ENCODE measurements around the gene TVP23A.
A peak's percentile ranks its signal among the peaks of the same experiment; 100 is the strongest.
"Not testable (repeated sequence)": the region's sequence is repeated elsewhere in the genome, so short reads cannot be mapped to it uniquely, and the experiment has no call there.

Gene TVP23A

DNA sequence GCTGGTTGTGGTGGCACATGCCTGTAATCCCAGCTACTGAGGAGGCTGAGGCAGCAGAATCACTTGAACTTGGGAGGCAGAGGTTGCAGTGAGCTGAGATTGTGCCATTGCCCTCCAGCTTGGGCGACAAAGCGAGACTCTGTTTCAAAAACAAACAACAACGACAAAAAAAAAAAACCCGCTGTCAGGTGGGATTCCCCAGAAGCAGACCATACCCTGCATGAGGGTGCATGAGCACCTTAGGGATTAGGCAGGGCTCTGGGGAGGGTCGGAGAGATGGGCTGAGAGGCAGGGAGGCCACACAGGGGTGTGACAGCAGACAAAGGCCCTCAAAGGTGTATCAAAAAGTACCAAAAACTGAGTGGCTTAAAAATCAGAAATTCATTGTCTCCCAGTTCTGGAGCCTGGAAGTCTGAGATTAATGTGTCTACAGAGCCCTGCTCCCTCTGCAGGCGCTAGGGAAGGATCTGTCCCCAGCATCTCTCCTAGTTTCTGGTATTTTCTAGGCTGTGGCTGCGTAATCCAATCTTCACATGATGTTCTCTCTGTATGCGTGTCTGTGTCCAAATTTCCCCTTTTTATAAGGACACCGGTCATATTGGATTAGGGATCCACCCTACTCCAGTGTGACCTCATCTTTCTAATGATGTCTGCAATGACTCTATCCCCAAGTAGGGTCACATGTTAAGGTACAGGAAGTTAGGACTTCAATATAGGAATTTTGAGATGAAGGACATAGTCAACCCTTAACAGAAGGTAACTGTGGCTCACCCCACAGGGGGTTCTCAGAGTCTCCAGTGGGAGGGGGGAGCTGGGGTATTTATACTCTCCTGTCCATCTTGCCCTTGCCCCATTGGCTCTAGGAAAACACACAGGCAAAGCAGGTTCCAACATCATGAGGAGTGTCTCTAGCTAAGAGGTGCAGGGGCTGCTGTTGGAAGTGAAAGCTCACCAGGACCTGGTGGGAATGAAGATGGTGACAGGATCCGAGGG lies 13.6 kb upstream of the TVP23A start:
- H3K9me3 ChIP-seq (ENCODE audit: control insufficient read depth, insufficient read depth, low read depth, low read length) = no peaks in the 10 kb centered on the region
- H3K4me1 ChIP-seq (ENCODE audit: control insufficient read depth, insufficient read depth, low read length) = no peaks in the 10 kb centered on the region
- H3K36me3 ChIP-seq (ENCODE audit: control insufficient read depth in 2 of 2, insufficient read depth in 1 of 2, low read length in 2 of 2) = no peaks in the 10 kb centered on the region
- ChIA-PET POLR2A (no interaction called here), CTCF (no interaction called here)
- no peak overlapping the region for H3K4me3 ChIP-seq (ENCODE audit: low read depth, low read length)
- H3K27ac ChIP-seq (ENCODE audit: extremely low read depth, low read depth, low read length) = no peak overlapping the region
- TF ChIP-seq ZNF37A (tag by site-specific recombination; IDR thresholded peaks at IDR 0.05) = peak; percentile 95
- TF ChIP-seq, protein P1, sequence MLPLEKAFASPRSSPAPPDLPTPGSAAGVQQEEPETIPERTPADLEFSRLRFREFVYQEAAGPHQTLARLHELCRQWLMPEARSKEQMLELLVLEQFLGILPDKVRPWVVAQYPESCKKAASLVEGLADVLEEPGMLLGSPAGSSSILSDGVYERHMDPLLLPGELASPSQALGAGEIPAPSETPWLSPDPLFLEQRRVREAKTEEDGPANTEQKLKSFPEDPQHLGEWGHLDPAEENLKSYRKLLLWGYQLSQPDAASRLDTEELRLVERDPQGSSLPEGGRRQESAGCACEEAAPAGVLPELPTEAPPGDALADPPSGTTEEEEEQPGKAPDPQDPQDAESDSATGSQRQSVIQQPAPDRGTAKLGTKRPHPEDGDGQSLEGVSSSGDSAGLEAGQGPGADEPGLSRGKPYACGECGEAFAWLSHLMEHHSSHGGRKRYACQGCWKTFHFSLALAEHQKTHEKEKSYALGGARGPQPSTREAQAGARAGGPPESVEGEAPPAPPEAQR (tag by site-specific recombination; IDR thresholded peaks at IDR 0.05) = no peak

DNA sequence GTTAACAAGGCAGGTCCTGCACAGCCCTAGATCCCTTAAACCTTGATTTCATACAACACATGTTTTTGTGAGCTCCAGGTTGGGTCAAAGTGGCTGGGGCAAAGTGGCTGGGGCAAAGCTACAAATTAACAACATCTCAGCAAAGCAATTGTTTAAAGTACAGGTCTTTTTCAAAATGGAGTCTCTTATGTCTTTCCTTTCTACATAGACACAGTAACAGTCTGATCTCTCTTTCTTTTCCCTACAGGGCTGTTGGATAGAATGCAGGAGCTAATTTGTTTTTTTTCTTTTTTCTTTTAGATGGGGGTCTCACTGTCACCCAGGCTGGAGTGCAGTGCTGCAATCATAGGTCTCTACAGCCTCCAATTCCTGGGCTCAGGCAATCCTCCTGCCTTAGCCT lies 11.6 kb upstream of the TVP23A start:
- POLR2A ChIA-PET; H3K4me1 ChIP-seq (ENCODE audit: control insufficient read depth, insufficient read depth, low read length); CTCF ChIA-PET; H3K9me3 ChIP-seq (ENCODE audit: control insufficient read depth, insufficient read depth, low read depth, low read length); H3K27ac ChIP-seq (ENCODE audit: extremely low read depth, low read depth, low read length); H3K4me3 ChIP-seq (ENCODE audit: low read depth, low read length); H3K36me3 ChIP-seq (ENCODE audit: control insufficient read depth in 2 of 2, insufficient read depth in 1 of 2, low read length in 2 of 2): not testable (repeated sequence)

DNA sequence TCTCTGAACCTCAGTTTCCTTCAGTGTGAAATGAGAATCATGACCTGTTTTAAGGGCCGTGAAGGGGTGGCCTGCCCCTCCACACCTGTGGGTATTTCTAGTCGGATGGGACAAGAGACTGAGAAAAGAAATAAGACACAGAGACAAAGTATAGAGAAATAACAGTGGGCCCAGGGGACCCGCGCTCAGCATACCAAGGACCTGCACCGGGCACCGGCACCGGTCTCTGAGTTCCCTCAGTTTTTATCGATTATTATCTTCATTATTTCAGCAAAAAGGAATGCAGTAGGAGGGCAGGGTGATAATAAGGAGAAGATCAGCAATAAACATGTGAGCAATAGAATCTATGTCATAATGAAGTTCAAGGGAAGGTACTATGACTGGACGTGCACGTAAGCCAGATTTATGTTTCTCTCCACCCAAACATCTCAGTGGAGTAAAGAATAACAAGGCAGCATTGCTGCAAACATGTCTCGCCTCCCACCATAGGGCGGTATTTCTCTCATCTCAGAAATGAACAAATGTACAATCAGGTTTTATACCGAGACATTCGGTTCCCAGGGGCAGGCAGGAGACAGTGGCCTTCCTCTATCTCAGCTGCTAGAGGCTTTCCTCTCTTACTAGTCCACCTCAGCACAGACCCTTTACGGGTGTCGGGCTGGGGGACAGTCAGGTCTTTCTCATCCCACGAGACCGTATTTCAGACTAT lies 10.9 kb upstream of the TVP23A start:
- H3K9me3 ChIP-seq (ENCODE audit: control insufficient read depth, insufficient read depth, low read depth, low read length); POLR2A ChIA-PET; H3K36me3 ChIP-seq (ENCODE audit: control insufficient read depth in 2 of 2, insufficient read depth in 1 of 2, low read length in 2 of 2); H3K4me3 ChIP-seq (ENCODE audit: low read depth, low read length); CTCF ChIA-PET; H3K27ac ChIP-seq (ENCODE audit: extremely low read depth, low read depth, low read length); H3K4me1 ChIP-seq (ENCODE audit: control insufficient read depth, insufficient read depth, low read length): not testable (repeated sequence)

DNA sequence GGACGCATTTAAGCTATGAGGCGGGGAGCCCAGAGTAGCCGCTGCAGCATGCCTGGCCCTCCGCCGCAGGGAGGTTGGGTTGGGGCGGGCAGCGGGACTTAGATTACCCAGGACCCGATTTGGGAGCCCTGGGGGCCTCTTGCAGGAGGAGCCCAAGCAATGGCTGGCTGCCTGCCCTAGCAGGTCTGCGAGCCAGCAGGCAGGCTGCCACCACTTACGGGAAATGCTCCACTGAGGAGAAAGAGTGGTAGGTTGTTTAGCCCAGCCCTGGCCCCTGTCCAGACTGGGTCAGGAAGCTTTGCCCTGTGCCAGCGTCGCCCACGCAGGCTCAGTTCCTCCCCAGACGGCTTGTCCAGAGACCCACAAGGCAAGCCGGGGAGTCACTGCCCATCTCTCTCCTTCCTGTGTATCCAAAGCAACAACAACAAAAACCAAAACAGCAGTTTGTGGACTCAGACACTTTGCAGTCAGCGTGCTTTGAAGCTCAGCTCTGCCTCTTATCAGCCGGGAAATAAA lies 10.3 kb upstream of the TVP23A start:
- no peaks in the 10 kb centered on the region for H3K4me1 ChIP-seq (ENCODE audit: control insufficient read depth, insufficient read depth, low read length)
- no peaks in the 10 kb centered on the region for H3K36me3 ChIP-seq (ENCODE audit: control insufficient read depth in 2 of 2, insufficient read depth in 1 of 2, low read length in 2 of 2)
- no peak overlapping the region for H3K27ac ChIP-seq (ENCODE audit: extremely low read depth, low read depth, low read length)
- POLR2A ChIA-PET = no interaction called here
- H3K9me3 ChIP-seq (ENCODE audit: control insufficient read depth, insufficient read depth, low read depth, low read length) = no peaks in the 10 kb centered on the region
- TF ChIP-seq ZSCAN23 (tag by site-specific recombination; IDR thresholded peaks at IDR 0.05) (no peak), ZNF571 (tag by site-specific recombination; IDR thresholded peaks at IDR 0.05) (no peak), ZNF777 (tag by site-specific recombination; IDR thresholded peaks at IDR 0.05; ENCODE audit: borderline replicate concordance) (no peak), SP7 (tag by site-specific recombination; IDR thresholded peaks at IDR 0.05) (no peak), ZNF248 (tag by site-specific recombination; IDR thresholded peaks at IDR 0.05) (no peak), ZNF2 (tag by site-specific recombination; IDR thresholded peaks at IDR 0.05) (no peak), ZNF596 (tag by site-specific recombination; IDR thresholded peaks at IDR 0.05) (no peak), ZNF223 (tag by site-specific recombination; IDR thresholded peaks at IDR 0.05) (no peak), ZNF423 (tag by site-specific recombination; IDR thresholded peaks at IDR 0.05) (no peak)
- TF ChIP-seq, protein P2, sequence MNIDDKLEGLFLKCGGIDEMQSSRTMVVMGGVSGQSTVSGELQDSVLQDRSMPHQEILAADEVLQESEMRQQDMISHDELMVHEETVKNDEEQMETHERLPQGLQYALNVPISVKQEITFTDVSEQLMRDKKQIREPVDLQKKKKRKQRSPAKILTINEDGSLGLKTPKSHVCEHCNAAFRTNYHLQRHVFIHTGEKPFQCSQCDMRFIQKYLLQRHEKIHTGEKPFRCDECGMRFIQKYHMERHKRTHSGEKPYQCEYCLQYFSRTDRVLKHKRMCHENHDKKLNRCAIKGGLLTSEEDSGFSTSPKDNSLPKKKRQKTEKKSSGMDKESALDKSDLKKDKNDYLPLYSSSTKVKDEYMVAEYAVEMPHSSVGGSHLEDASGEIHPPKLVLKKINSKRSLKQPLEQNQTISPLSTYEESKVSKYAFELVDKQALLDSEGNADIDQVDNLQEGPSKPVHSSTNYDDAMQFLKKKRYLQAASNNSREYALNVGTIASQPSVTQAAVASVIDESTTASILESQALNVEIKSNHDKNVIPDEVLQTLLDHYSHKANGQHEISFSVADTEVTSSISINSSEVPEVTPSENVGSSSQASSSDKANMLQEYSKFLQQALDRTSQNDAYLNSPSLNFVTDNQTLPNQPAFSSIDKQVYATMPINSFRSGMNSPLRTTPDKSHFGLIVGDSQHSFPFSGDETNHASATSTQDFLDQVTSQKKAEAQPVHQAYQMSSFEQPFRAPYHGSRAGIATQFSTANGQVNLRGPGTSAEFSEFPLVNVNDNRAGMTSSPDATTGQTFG (tag by site-specific recombination; IDR thresholded peaks at IDR 0.05; ENCODE audit: borderline replicate concordance) = no peak
- TF ChIP-seq, protein P3, sequence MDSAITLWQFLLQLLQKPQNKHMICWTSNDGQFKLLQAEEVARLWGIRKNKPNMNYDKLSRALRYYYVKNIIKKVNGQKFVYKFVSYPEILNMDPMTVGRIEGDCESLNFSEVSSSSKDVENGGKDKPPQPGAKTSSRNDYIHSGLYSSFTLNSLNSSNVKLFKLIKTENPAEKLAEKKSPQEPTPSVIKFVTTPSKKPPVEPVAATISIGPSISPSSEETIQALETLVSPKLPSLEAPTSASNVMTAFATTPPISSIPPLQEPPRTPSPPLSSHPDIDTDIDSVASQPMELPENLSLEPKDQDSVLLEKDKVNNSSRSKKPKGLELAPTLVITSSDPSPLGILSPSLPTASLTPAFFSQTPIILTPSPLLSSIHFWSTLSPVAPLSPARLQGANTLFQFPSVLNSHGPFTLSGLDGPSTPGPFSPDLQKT (IDR thresholded peaks at IDR 0.05; ENCODE audit: borderline replicate concordance, low read depth, low read length) = no peak
- TF ChIP-seq, protein P4, sequence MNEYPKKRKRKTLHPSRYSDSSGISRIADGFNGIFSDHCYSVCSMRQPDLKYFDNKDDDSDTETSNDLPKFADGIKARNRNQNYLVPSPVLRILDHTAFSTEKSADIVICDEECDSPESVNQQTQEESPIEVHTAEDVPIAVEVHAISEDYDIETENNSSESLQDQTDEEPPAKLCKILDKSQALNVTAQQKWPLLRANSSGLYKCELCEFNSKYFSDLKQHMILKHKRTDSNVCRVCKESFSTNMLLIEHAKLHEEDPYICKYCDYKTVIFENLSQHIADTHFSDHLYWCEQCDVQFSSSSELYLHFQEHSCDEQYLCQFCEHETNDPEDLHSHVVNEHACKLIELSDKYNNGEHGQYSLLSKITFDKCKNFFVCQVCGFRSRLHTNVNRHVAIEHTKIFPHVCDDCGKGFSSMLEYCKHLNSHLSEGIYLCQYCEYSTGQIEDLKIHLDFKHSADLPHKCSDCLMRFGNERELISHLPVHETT (tag by site-specific recombination; IDR thresholded peaks at IDR 0.05) = no peak
- TF ChIP-seq, protein P5, sequence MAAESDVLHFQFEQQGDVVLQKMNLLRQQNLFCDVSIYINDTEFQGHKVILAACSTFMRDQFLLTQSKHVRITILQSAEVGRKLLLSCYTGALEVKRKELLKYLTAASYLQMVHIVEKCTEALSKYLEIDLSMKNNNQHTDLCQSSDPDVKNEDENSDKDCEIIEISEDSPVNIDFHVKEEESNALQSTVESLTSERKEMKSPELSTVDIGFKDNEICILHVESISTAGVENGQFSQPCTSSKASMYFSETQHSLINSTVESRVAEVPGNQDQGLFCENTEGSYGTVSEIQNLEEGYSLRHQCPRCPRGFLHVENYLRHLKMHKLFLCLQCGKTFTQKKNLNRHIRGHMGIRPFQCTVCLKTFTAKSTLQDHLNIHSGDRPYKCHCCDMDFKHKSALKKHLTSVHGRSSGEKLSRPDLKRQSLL (tag by site-specific recombination; IDR thresholded peaks at IDR 0.05) = no peak
- no peak overlapping the region for H3K4me3 ChIP-seq (ENCODE audit: low read depth, low read length)
- CTCF ChIA-PET = no interaction called here

Measured in HEK293 (cell line).